UCSD-AML1 (cell line): Measurements from ENCODE around the gene LRSAM1.
"Not testable (repeated sequence)": the region's sequence is repeated elsewhere in the genome, so short reads cannot be mapped to it uniquely, and the experiment has no call there.

Experiments
- DNase-seq: peaks from one replicate; lab custom pipeline; 2025; ENCODE audit not compliant: unreplicated experiment; lab: John Stamatoyannopoulos, UW

LRSAM1 gene

DNA sequence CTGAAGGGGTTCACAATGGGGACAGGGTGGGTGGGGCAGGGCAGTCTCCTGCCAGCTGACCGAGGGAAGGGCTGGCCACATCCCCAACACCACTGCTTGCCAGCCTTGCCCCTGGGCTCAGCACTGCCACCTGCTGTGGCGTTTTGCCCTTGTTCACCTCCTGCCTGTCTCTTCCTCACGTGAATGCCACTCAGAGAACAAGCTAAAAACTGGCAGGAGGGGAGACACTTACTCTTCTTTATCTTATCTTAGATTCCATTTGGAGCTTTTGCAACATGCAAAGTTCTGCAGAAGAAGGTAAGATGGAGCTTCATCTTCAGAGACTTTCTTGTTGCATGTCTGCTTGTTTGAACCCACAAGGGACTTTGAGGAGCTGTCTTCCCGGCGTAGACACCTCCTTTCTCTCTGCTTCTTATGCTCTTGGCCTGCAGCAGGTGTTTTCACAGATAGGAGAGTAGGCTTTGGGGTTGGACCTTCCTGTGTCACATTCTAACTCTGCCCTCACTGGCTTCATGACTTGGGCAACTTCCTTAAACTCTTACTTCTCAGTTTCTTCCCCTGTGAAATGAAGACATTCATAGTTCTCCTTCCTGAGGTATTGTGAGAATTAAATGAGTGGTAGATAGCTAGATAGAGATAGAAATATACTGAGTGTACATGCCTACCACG, 4.1 kb downstream of the LRSAM1 start:
- peak; percentile 49 for DNase-seq

DNA sequence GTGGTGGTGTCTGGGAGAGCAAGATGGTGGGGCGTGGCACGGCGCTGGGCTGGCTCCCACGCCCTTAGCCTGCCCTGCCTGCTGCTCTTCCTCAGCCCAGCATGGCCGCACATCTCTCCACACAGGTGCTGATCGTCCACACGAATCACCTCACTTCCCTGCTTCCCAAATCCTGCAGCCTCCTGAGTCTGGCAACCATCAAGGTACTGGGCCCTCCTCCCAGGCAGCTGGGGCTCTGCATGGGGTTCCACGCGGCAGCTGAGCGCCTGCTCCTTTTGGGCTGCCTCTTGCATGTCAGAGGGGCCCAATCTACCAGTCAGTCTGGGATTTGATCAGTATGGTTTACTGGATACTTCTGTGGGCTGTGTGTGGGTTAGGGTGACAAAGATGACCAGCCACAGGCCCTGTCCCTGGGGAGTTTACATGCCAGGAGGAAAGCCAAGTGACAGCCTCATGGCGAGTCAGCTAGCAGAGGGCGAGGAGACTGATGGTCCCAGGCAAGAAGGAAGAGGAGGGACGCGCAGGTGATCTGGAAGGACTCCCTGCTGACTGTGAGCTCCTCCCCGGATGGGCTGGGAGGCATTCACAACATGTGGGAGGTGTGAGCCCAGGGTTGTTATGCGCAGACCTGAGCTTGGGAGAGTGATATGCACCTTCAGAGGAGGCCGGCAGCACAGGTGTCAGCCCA, 6.0 kb downstream of the LRSAM1 start:
- DNase-seq = no peak

GRCh38 chr9:127458921-127459320, 7.6 kb downstream of the LRSAM1 start:
- no peak for DNase-seq

DNA sequence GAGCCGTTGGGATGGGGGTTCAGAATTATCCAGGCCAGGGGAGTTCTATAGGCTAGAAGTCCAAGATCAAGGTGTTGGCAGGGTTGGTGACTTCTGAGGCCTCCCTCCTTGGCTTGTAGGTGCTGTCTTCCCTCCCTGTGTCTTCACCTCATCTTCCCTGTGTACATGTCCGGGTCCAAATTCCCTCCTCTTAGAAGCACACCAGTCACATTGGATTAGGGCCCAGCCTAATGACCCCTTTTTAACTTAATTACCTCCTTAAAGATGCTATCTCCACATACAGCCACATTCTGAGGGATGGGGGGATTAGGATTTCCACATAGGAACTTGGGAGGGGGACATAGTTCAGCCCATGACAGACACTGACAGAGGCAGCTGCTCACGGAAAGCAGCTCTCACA, 12.1 kb downstream of the LRSAM1 start:
- DNase-seq = no peak

DNA sequence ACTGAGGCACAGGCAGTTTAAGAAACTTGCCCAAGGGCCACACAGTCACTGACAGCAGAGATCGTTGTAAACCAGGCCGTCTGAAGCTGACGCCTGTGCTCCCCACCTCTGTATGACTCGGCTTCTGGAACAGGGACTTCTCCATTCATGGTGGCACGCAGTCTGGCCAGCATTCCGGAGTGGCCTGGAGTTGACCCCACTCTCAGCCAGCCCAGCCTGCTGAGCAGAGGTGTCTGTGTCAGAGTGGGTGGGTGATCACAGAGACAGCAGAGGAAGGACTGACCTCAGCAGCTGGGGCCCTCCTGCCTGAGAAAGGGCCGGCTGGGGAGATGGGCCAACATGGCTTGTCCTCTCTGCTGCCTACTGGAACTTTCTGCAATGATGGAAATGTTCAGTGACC, 12.6 kb downstream of the LRSAM1 start:
- DNase-seq = no peak

DNA sequence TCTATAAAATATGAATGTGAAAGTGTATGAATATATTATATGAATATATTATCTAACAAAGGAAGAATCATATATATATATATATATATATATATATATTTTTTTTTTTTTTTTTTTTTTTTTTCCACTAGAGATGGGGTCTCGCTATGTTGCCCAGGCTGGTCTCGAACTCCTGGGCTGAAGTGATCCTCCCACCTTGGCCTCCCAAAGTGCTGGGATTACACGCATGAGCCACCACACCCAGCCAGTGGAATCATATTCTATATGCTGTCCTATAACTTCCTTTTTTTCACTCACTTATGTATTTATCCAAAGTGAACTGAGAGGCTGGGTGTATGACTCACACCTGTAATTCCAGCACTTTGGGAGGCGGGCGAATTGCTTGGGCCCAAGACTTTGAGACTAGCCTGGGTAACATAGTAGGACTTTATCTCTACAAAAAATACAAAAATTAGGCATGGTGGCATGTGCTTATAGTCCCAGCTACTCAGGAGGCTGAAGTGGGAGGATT, 15.2 kb downstream of the LRSAM1 start:
- DNase-seq = not testable (repeated sequence)

GRCh38 chr9:127467621-127468020, 16.3 kb downstream of the LRSAM1 start:
- no peak for DNase-seq

DNA sequence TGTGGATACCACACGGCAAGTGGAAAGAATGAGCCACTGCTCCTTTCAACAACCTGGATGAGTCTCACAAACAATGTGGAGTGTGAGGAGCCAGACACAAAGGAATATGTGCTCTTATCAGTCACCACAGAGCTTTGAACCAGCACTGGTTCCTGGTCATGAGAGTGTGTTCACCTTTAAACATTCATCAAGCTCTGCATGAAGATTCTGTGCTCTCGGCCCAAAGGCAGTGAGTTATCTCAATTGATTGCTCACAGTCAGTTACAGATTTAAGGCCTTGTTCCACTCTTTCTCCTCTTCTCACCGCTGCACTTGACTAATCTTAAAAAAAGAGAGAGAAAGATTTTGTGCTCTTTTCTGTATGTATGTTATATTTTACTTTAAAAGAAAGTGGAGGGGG, 19.4 kb downstream of the LRSAM1 start:
- DNase-seq = no peak

GRCh38 chr9:127473501-127473900, 22.2 kb downstream of the LRSAM1 start:
- DNase-seq = no peak

- DNase-seq = no peak
Observed at GRCh38 chr9:127473932-127474331, 22.6 kb downstream of the LRSAM1 start.

DNA sequence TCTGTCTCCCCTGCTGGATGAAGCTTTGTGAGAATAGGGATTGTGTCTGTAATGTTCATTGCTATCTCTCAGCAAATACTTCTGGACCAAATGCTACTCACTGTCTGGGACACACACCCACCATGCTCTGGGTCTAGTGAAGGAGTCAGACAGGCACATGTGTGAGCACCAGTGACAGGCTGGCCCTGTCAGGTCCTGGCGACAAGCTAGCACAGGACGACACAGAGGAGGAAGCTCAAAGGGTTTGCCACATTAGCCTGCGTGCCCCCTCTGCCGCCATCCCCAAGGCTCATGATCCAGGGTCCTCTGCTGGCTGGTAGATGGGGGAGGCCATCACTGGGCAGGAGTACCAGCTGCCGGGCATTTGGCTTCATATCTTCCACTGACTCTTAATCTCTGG, 23.3 kb downstream of the LRSAM1 start:
- no peak for DNase-seq

DNA sequence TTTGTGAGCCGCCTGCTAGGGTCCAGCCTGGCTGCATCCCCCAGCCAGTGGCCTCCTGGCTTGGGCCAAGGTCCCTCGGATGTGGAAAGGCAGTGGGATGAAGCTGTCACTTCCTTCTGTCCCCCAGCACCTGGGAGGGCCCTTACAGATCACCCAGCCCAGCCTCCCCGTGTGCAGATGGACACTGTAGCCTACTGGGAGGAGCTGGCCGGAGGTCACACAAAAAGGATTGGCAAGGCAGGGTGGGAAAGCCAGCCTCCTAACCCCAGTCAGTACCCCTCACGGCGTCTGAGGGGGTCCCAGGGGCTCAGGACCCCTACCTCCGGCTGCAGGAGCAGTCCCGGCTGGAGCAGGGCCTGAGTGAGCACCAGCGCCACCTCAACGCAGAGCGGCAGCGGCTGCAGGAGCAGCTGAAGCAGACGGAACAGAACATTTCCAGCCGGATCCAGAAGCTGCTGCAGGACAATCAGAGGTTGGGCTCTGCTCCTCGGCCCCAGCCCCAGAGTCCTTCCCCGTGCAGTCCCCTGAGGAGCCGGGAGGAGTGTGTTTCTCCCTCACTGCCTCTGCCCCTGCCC, 28.3 kb downstream of the LRSAM1 start:
- DNase-seq = no peak

DNA sequence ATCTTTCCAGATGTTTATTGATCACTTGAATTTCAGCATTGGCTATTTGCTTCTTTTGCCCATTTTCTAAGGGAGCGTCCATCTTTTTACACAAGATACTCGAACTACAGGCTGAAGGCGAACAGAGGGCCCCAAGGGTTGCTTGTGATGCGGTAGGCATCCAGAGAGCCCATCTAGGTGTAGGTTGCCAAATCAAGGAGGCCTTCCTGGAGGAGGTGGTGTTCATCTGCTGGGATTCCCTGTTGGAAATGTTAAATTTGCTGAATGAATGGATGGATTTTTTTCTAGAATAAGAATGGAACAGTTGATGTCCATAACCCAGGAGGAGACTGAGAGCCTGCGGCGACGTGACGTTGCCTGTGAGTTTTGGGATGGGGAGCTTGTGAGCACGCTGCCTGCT, 31.4 kb downstream of the LRSAM1 start:
- DNase-seq = no peak

DNA sequence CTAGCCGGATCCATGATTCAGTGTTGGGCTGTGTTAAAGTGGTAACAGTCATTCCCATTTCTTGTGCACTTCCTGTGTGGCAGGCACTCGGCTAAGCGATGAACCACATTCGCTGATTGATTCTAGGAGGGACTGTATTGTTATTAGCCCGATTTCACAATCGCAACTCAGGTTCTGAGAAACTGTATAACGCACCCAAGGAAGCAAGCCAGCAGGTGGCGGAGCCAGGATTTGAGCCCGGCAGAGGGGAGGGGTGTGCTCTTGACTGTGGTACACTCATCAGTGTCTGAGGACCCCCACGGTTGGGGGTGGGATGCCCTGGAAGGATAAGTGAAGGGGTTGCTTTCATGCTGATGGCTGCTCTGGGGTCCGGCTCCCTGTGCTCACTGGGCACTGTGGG, 34.7 kb downstream of the LRSAM1 start:
- no peak for DNase-seq

DNA sequence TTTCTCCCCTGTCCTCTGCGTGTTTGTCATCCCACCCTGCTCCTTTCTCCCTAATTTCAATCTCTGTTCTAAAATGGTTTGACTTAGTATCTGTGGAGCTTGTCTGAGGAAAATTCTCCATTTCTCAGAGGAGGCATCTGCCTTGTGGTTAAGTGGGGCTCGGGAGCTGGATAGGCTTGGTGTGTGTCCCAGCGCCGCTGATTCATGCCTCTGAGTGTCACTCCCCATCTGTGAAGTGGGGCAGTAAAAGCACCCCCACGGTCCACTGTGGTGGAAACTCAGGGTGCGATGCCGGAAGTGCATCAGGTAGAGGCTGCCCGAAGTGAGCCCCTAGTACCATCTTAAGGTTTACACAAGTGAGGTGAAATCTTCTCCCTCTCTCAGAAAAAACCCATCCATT, 37.6 kb downstream of the LRSAM1 start:
- no peak for DNase-seq

DNA sequence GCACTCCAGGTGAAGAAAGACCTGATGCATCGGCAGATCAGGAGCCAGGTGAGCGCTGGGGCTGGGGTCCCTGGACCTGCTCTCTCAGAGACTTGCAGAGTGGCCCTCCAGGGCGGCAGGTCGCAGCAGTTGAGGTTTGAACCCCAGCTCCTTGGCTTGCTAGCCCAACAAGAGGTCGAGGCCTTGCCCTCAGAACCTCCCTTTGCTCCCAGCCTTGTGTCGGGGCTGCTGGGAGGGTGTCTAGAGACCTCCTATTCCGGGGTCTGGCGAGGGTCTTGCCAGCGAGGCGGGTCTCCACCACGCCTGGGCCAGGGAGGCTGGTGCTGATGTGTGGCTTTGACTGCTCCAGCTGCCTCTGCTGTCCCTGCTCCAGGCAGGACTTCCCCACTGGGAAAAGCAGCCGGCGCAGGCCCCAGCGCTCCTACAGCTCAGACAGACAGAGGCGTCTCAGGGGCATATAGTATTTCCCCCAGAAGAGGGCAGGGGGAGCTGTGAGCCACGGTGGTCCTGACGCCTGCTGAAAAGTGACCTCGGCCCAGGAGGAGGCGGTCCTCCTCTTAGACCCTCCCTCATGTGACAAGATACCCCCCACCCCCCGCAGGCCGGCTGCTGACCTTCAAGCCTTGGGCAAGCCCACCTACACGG, 38.3 kb downstream of the LRSAM1 start:
- no peak for DNase-seq

GRCh38 chr9:127490535-127491230, 39.4 kb downstream of the LRSAM1 start:
- no peak for DNase-seq

- DNase-seq = no peak
Observed at GRCh38 chr9:127491516-127491915, 40.2 kb downstream of the LRSAM1 start.

GRCh38 chr9:127492616-127493015, 41.3 kb downstream of the LRSAM1 start:
- DNase-seq = no peak

GRCh38 chr9:127493592-127494303, 42.4 kb downstream of the LRSAM1 start:
- DNase-seq = no peak

GRCh38 chr9:127494304-127494702, 43.0 kb downstream of the LRSAM1 start:
- DNase-seq = no peak
